ENCODE measurements around the gene PARD3B. TPM values are rescaled to one million over a fixed set of nuclear protein-coding genes. Genes with fewer than 3 reads are reported as not detected.

PARD3B gene
- total RNA-seq, 1 experiment from 2014 or later = 2.0 TPM

GRCh38 chr2:205665791-205666190 is 1120.5 kb downstream of the PARD3B start:
- no peaks in the 10 kb centered on the region for H4K20me1 ChIP-seq (ENCODE audit: insufficient read depth)
- no peak overlapping the region for H3K4me3 ChIP-seq (replicated peaks in 1 of 2; ENCODE audit: low read depth in 1 of 2, low read length in 2 of 2)
- ChIA-PET RAD21 (ENCODE audit: low non-redundant PET in 1 of 2, low total read pairs in 2 of 2, uncharacterized antibody in 2 of 2, unreplicated experiment in 2 of 2) (no interaction called here), POLR2A (no interaction called here), CTCF (no interaction called here)
- intact Hi-C loops (cut with micrococcal nuclease) = no loop called here
- no peaks in the 10 kb centered on the region for H3K36me3 ChIP-seq (ENCODE audit: control insufficient read depth in 1 of 2, insufficient read depth in 2 of 2, low read length in 2 of 2)
- no peaks in the 10 kb centered on the region for H3K9me2 ChIP-seq (ENCODE audit: insufficient read depth)
- H3K4me2 ChIP-seq (ENCODE audit: low read length) = no peak overlapping the region
- H3K27ac ChIP-seq (ENCODE audit: low read depth, low read length) = no peak overlapping the region
- no peak overlapping the region for H3K9ac ChIP-seq (ENCODE audit: low read length)
- TF ChIP-seq EGR1 (IDR thresholded peaks at IDR 0.05; ENCODE audit: low read depth) = no peak
- TF ChIP-seq REST (IDR thresholded peaks at IDR 0.05; ENCODE audit: low read depth) = no peak
- no peak for TF ChIP-seq POLR2A (IDR thresholded peaks at IDR 0.05; ENCODE audit: borderline replicate concordance, extremely low read depth, insufficient read depth, insufficient read length)
- no peak for TF ChIP-seq ZBTB33 (IDR thresholded peaks at IDR 0.05; ENCODE audit: extremely low read depth, insufficient replicate concordance, low read length)
- no peak for TF ChIP-seq ZFX (IDR thresholded peaks at IDR 0.05)
- no peak for TF ChIP-seq SIN3A (IDR thresholded peaks at IDR 0.05; ENCODE audit: low read depth)
- no peak for TF ChIP-seq CTCF (IDR thresholded peaks at IDR 0.05 in 2 of 3, conservative IDR thresholded peaks at IDR 0.05 in 1 of 3; ENCODE audit: borderline replicate concordance in 1 of 3, insufficient read depth in 1 of 3, low read depth in 2 of 3, low read length in 2 of 3)
- no peak for TF ChIP-seq SRF (IDR thresholded peaks at IDR 0.05; ENCODE audit: low read depth)
- no peak for TF ChIP-seq YY1 (IDR thresholded peaks at IDR 0.05; ENCODE audit: extremely low read depth, insufficient replicate concordance, low read depth, low read length)
- DNase-seq (ENCODE audit: low read depth, low spot score) (no peak), ATAC-seq (no peak)
- no peaks in the 10 kb centered on the region for H3K79me2 ChIP-seq (ENCODE audit: insufficient read depth, low read length)
- H3K9me3 ChIP-seq (ENCODE audit: control insufficient read depth in 1 of 2, insufficient read depth in 1 of 2, low read depth in 1 of 2, low read length in 2 of 2) = no peaks in the 10 kb centered on the region
- H2AFZ ChIP-seq (ENCODE audit: low read depth, low read length, poor library complexity, severe bottlenecking) = no peak overlapping the region
- H3K4me1 ChIP-seq (ENCODE audit: control insufficient read depth in 1 of 2, insufficient read depth in 2 of 2, low read length in 2 of 2) = no peaks in the 10 kb centered on the region
- no peaks in the 10 kb centered on the region for H3K27me3 ChIP-seq (ENCODE audit: insufficient read depth, low read length)
- no TSS peak for BruUV-seq (replicated peaks)
